H1 (cell line): Measurements from ENCODE around the gene MAP3K14. TPM values are rescaled to one million over a fixed set of nuclear protein-coding genes. Genes with fewer than 3 reads are reported as not detected.
A peak's percentile ranks its signal among the peaks of the same experiment; 100 is the strongest.

Experiments used
- CTCF ChIA-PET: fragments of 300-600 bp; sonication (Branson Sonifier 250); formaldehyde crosslinking; loops from one replicate; lab custom pipeline; 2021; ENCODE audit not compliant: partially characterized antibody; lab: Charles Lee
- POLR2A ChIA-PET: fragments of 300-600 bp; sonication (Branson Sonifier 250); formaldehyde crosslinking; loops from one replicate; lab custom pipeline; 2021; ENCODE audit warnings: inconsistent platforms; ENCODE audit not compliant: partially characterized antibody; lab: Charles Lee
- DNase-seq, 2 experiments: peaks; one replicate each; pipeline versions ENCODE4 v3.0.0 to v3.0.0-alpha.2; 2010 to 2022; ENCODE audit warnings: low spot score in 2 of 2, low read depth in 1 of 2, mixed read lengths in 1 of 2
- FAIRE-seq: peaks from 2 replicates; lab custom pipeline; 2011; peaks lifted over from hg19 to GRCh38; lab: Jason Lieb, UNC
- H2AFZ ChIP-seq: 2 replicates; pipeline ENCODE4 v1.8.1; 2012; ENCODE audit warnings: low read length, inconsistent platforms
- H2AK5ac ChIP-seq: 2 replicates; pipeline ENCODE4 v1.6.1; 2013; ENCODE audit warnings: low read depth, low read length
- H2BK120ac ChIP-seq: replicated peaks from 2 replicates; pipeline ENCODE3; 2013; ENCODE audit warnings: low read depth, low read length, inconsistent platforms
- H2BK12ac ChIP-seq: 2 replicates; pipeline ENCODE4 v1.6.1; 2013; ENCODE audit warnings: low read depth, low read length
- H2BK15ac ChIP-seq: 2 replicates; pipeline ENCODE4 v1.6.1; 2013; ENCODE audit warnings: low read length
- H2BK20ac ChIP-seq: 2 replicates; pipeline ENCODE4 v1.6.1; 2013; ENCODE audit warnings: low read length
- H2BK5ac ChIP-seq: 2 replicates; pipeline ENCODE4 v1.6.1; 2013; ENCODE audit warnings: low read depth, low read length
- H3K14ac ChIP-seq: 2 replicates; pipeline ENCODE4 v1.6.1; 2013; ENCODE audit warnings: inconsistent platforms; ENCODE audit not compliant: insufficient read length
- H3K18ac ChIP-seq: 2 replicates; pipeline ENCODE4 v1.6.1; 2013; ENCODE audit warnings: low read length; ENCODE audit errors: extremely low read depth
- H3K23ac ChIP-seq: 2 replicates; pipeline ENCODE4 v1.6.1; 2013; ENCODE audit warnings: inconsistent platforms; ENCODE audit not compliant: insufficient read length
- H3K23me2 ChIP-seq: 2 replicates; pipeline ENCODE4 v1.6.1; 2013; ENCODE audit warnings: low read depth, low read length
- H3K27ac ChIP-seq: 2 replicates; pipeline ENCODE4 v1.6.1; 2011; ENCODE audit warnings: low read depth, low read length, inconsistent platforms
- H3K27me3 ChIP-seq, 4 experiments: replicated peaks in 1 of 4; 1 replicate in 1 of 4; 2 replicates in 3 of 4; pipeline versions ENCODE4 v1.6.1 to v1.8.1; 2011 to 2013; ENCODE audit warnings: low read length in 3 of 4, mild to moderate bottlenecking in 3 of 4, inconsistent platforms in 2 of 4, mixed read lengths in 2 of 4, moderate library complexity in 1 of 4; ENCODE audit not compliant: control insufficient read depth in 3 of 4, insufficient read depth in 3 of 4; ENCODE audit errors: extremely low read depth in 1 of 4
- H3K36me3 ChIP-seq, 4 experiments: 2 replicates each; pipeline versions ENCODE4 v1.6.1 to v1.8.1; 2011 to 2013; ENCODE audit warnings: mild to moderate bottlenecking in 4 of 4, low read length in 3 of 4, moderate library complexity in 2 of 4, control low read depth in 1 of 4, inconsistent platforms in 1 of 4; ENCODE audit not compliant: insufficient read depth in 4 of 4, control insufficient read depth in 2 of 4
- H3K4ac ChIP-seq: replicated peaks from 2 replicates; pipeline ENCODE3; 2013; ENCODE audit warnings: low read length, low read depth, mixed read lengths, inconsistent platforms; ENCODE audit not compliant: insufficient read length
- H3K4me1 ChIP-seq, 4 experiments: replicated peaks in 1 of 4; 1 replicate in 1 of 4; 2 replicates in 3 of 4; pipeline versions ENCODE4 v1.6.1 to v1.8.1; 2011 to 2013; ENCODE audit warnings: low read length in 3 of 4, inconsistent platforms in 2 of 4, mixed read lengths in 1 of 4; ENCODE audit not compliant: insufficient read depth in 4 of 4, control insufficient read depth in 3 of 4
- H3K4me2 ChIP-seq, 2 experiments: 2 replicates each; pipeline versions ENCODE4 v1.6.1 to v1.8.1; 2011 to 2013; ENCODE audit warnings: low read depth in 2 of 2, low read length in 2 of 2, control low read depth in 1 of 2, inconsistent platforms in 1 of 2, mild to moderate bottlenecking in 1 of 2; ENCODE audit not compliant: insufficient read depth in 1 of 2
- H3K4me3 ChIP-seq, 4 experiments: fragments of 200-600, 300-600 bp in 1 of 4; sonication (generic), shearing (Covaris generic), sonication (Bioruptor Twin) in 1 of 4; 2 replicates each; pipeline versions ENCODE4 v1.5.1 to v1.8.1; 2011 to 2016; ENCODE audit warnings: low read length in 4 of 4, low read depth in 3 of 4, control low read depth in 2 of 4, inconsistent platforms in 2 of 4, mild to moderate bottlenecking in 2 of 4, mixed read lengths in 1 of 4, moderate library complexity in 1 of 4; ENCODE audit not compliant: insufficient read depth in 2 of 4; ENCODE audit errors: extremely low read depth in 1 of 4
- H3K56ac ChIP-seq: replicated peaks from 2 replicates; pipeline ENCODE3; 2013; ENCODE audit warnings: low read depth, mild to moderate bottlenecking, mixed read lengths, low read length, inconsistent platforms; ENCODE audit not compliant: insufficient read length
- H3K79me1 ChIP-seq: 2 replicates; pipeline ENCODE4 v1.6.1; 2013; ENCODE audit warnings: low read depth, low read length, control low read depth
- H3K79me2 ChIP-seq, 2 experiments: 2 replicates each; pipeline versions ENCODE4 v1.6.1 to v1.8.1; 2012 to 2013; ENCODE audit warnings: low read length in 2 of 2, mild to moderate bottlenecking in 2 of 2, inconsistent platforms in 1 of 2; ENCODE audit not compliant: insufficient read depth in 2 of 2, control insufficient read depth in 1 of 2
- H3K9ac ChIP-seq, 4 experiments: replicated peaks in 1 of 4; 1 replicate in 1 of 4; 2 replicates in 3 of 4; pipeline versions ENCODE4 v1.6.1 to v1.8.1; 2011 to 2013; ENCODE audit warnings: low read depth in 3 of 4, low read length in 3 of 4, control low read depth in 2 of 4, mild to moderate bottlenecking in 2 of 4, moderate library complexity in 2 of 4, inconsistent platforms in 1 of 4; ENCODE audit errors: extremely low read depth in 1 of 4
- H3K9me3 ChIP-seq, 2 experiments: 2 replicates each; pipeline versions ENCODE4 v1.6.1 to v1.8.1; 2012 to 2013; ENCODE audit warnings: mild to moderate bottlenecking in 2 of 2, moderate library complexity in 2 of 2, control low read depth in 1 of 2, inconsistent platforms in 1 of 2, low read depth in 1 of 2, low read length in 1 of 2, mixed read lengths in 1 of 2; ENCODE audit not compliant: insufficient read depth in 2 of 2
- H4K20me1 ChIP-seq, 2 experiments: replicated peaks in 1 of 2; 2 replicates each; pipeline versions ENCODE3 to v1.8.1; 2011 to 2013; ENCODE audit warnings: inconsistent platforms in 2 of 2, low read length in 2 of 2, mild to moderate bottlenecking in 1 of 2; ENCODE audit not compliant: insufficient read depth in 2 of 2, control insufficient read depth in 1 of 2
- H4K5ac ChIP-seq: 2 replicates; pipeline ENCODE4 v1.6.1; 2013; ENCODE audit warnings: low read length, low read depth, mixed read lengths, inconsistent platforms; ENCODE audit not compliant: insufficient read length
- H4K8ac ChIP-seq: 2 replicates; pipeline ENCODE4 v1.8.0; 2013; ENCODE audit warnings: mild to moderate bottlenecking, moderate library complexity, low read length, inconsistent platforms; ENCODE audit not compliant: insufficient read depth; ENCODE audit errors: extremely low read depth
- H4K91ac ChIP-seq: replicated peaks from 2 replicates; pipeline ENCODE3; 2013; ENCODE audit warnings: low read length, mixed read lengths, inconsistent platforms; ENCODE audit not compliant: insufficient read length
- CEBPB ChIP-seq: IDR thresholded peaks from 2 replicates; pipeline ENCODE4 v1.6.1; 2012; ENCODE audit warnings: low read depth, low read length
- GTF2F1 ChIP-seq: IDR thresholded peaks from 2 replicates; pipeline ENCODE4 v1.6.1; 2012; ENCODE audit warnings: low read depth, low read length, improper control_type of control experiment, borderline replicate concordance
- NANOG ChIP-seq: IDR thresholded peaks from 2 replicates; pipeline ENCODE4 v1.6.1; 2011; ENCODE audit warnings: low read length, low read depth, mild to moderate bottlenecking, inconsistent platforms; ENCODE audit not compliant: insufficient read depth, poor library complexity, severe bottlenecking
- POLR2AphosphoS5 ChIP-seq: IDR thresholded peaks from 2 replicates; pipeline ENCODE4 v1.6.1; 2011; ENCODE audit warnings: low read depth, low read length
- RXRA ChIP-seq: IDR thresholded peaks from 2 replicates; pipeline ENCODE4 v1.6.1; 2011; ENCODE audit warnings: low read depth, mild to moderate bottlenecking, low read length, moderate library complexity; ENCODE audit not compliant: insufficient read depth
- SIRT6 ChIP-seq: IDR thresholded peaks from one replicate; pipeline ENCODE4 v1.7.1; 2012; ENCODE audit warnings: low read length, inconsistent platforms
- SP1 ChIP-seq: IDR thresholded peaks from 2 replicates; pipeline ENCODE4 v1.6.1; 2011; ENCODE audit warnings: low read depth, low read length
- TAF1 ChIP-seq: IDR thresholded peaks from 2 replicates; pipeline ENCODE4 v1.6.1; 2011; ENCODE audit warnings: mild to moderate bottlenecking, low read depth, low read length
- WGBS, 2 experiments: shearing (Covaris generic) in 1 of 2; methylation state at CpG; one replicate each; pipeline versions ENCODE4 v1.1.6 to v1.1.7; 2013 to 2015; ENCODE audit warnings: low lambda C conversion rate in 2 of 2, mixed read lengths in 2 of 2, inconsistent platforms in 1 of 2, low coverage in 1 of 2, missing lambda C conversion rate in 1 of 2; ENCODE audit not compliant: insufficient replicate concordance in 2 of 2, insufficient coverage in 1 of 2, insufficient read length in 1 of 2; ENCODE audit errors: extremely low coverage in 1 of 2, missing lambda C conversion rate in 1 of 2; 5-methylcytosine and 5-hydroxymethylcytosine counted together
- polyA plus RNA-seq, 7 experiments: library from polyadenylated mRNA; depleted of rRNA in 3 of 7; stranded (reverse) in 5 of 7; unstranded in 2 of 7; fragments of >200 nt in 5 of 7; fragments of 200-250 nt in 2 of 7; gene quantifications; 1 replicate in 5 of 7; 2 replicates in 1 of 7; 4 replicates in 1 of 7; pipeline versions ENCODE4 v1.2.1 to v1.2.3, GENCODE V29; 2011 to 2013; ENCODE audit warnings: missing spikeins in 2 of 7, mixed read lengths in 2 of 7
- total RNA-seq: library from RNA; stranded (reverse); fragmentation: NEBNext Ultra II Directional; extraction: Animal tissue kit (Norgen Biotek cat#: 25700); gene quantifications from 2 replicates; pipeline ENCODE4 v1.2.1, GENCODE V29; 2021
- TF ChIP-seq, protein P1 (sequence below), 3 experiments: IDR thresholded peaks; 1 replicate in 2 of 3; 2 replicates in 1 of 3; pipeline versions ENCODE4 v1.5.1 to v1.6.1; 2011; ENCODE audit warnings: low read length in 3 of 3, mild to moderate bottlenecking in 3 of 3, inconsistent platforms in 2 of 3, low read depth in 1 of 3, moderate library complexity in 1 of 3; ENCODE audit not compliant: insufficient read depth in 1 of 3; ENCODE audit errors: control extremely low read depth in 1 of 3

The MAP3K14 gene
- total and polyA plus RNA-seq, 2 of the 8 experiments (the other 6 are each of a cell fraction or from before 2014, with no cell fraction given): 5.2 to 6.1 TPM

DNA sequence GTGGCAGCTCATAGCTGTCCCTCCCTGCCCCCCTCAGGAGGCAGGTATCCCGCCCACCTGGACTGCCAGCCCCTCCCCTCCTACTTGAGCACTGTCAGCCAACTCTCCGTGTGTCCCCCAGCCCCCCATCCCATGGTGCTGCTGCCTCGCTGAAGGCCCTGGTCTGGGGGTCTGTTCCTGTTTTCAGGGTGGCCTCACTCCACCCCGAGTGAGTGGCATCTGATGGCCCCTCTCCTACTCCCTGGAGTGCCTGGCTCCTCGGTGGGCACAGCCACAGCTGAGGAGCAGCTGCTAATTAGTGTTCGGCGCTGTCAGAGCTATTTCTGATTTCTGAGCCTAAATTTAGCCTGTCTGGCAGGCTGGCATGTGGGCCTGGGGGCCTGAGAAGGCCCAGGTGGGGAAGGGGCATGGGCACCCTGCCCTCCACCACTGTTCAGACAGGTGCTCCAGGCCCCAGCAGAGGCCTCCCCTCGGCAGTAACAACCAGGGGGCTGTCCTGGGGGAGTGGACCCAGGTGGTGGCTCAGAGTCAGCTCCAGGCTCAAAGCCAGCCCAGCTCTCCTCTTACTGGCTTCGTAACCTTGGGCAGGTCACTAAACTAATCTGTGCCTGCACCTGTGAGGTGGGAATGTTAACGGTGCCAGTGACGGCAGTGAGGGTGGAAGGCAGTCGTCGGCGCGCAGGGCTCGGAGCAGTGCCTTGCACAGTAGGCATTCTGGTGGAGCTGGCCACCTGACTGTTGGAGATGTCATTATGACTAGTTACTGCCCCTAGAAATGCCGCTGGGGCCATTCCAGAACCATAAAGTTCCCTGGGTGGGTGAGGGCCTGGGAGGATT, 88.7 kb downstream of the MAP3K14 start:
- TF ChIP-seq NANOG (no peak), SIRT6 (no peak), GTF2F1 (no peak), POLR2AphosphoS5 (no peak), SP1 (no peak), TAF1 (no peak), CEBPB (no peak), RXRA (no peak)
- TF ChIP-seq, protein P1, sequence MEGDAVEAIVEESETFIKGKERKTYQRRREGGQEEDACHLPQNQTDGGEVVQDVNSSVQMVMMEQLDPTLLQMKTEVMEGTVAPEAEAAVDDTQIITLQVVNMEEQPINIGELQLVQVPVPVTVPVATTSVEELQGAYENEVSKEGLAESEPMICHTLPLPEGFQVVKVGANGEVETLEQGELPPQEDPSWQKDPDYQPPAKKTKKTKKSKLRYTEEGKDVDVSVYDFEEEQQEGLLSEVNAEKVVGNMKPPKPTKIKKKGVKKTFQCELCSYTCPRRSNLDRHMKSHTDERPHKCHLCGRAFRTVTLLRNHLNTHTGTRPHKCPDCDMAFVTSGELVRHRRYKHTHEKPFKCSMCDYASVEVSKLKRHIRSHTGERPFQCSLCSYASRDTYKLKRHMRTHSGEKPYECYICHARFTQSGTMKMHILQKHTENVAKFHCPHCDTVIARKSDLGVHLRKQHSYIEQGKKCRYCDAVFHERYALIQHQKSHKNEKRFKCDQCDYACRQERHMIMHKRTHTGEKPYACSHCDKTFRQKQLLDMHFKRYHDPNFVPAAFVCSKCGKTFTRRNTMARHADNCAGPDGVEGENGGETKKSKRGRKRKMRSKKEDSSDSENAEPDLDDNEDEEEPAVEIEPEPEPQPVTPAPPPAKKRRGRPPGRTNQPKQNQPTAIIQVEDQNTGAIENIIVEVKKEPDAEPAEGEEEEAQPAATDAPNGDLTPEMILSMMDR (IDR thresholded peaks at IDR 0.05; ENCODE audit: control extremely low read depth in 1 of 3, insufficient read depth in 1 of 3, low read depth in 1 of 3, low read length in 3 of 3): no peak
- no peak overlapping the region; a peak in 1 of 7 replicates for H3K9ac ChIP-seq
- no peak for DNase-seq
- peak overlapping the region; percentile 87 for H4K91ac ChIP-seq
- no peak overlapping the region for H3K18ac ChIP-seq
- H3K79me2 ChIP-seq: no peaks in the 10 kb centered on the region
- peaks cover 5 to 33% (median 20%) of the 10 kb centered on the region in 4 experiments for H3K4me1 ChIP-seq
- no peaks in the 10 kb centered on the region for H3K79me1 ChIP-seq
- no peaks in the 10 kb centered on the region for H3K36me3 ChIP-seq
- H3K27ac ChIP-seq: no peak overlapping the region
- no peaks in the 10 kb centered on the region for H3K23me2 ChIP-seq
- 84% methylated on average over 17 of the region's 17 CpGs; no CpG with 5 or more reads in 1 of the 2 experiments for WGBS, 2 experiments
- H3K4me3 ChIP-seq: no peak overlapping the region
- 0 out of 2 replicates have a peak overlapping the region, but pooled peaks have one; percentile 4 for H4K8ac ChIP-seq
- ChIA-PET POLR2A (interaction anchor here (0.7 to 2.8 kb wide), 5 partner anchors 20 to 79 kb away, joined by 3 to 17 read pairs (median 4); partner anchors contain the start of gene HEXIM1), CTCF (interaction anchor here (0.5 to 22.1 kb wide), 8 partner anchors 6 to 158 kb away, joined by 3 to 362 read pairs (median 7); partner anchors contain the start of gene FMNL1)
- H2BK15ac ChIP-seq: peak overlapping the region; percentile 66; the same call in 1 of the 2 replicates
- no peak overlapping the region for H2AFZ ChIP-seq
- H2BK5ac ChIP-seq: peak overlapping the region; percentile 68; the same call in 1 of the 2 replicates
- peak overlapping the region; percentile 89; the same call in 1 of the 2 replicates for H2BK20ac ChIP-seq
- no peak overlapping the region for H3K14ac ChIP-seq
- H4K20me1 ChIP-seq: no peaks in the 10 kb centered on the region
- peak overlapping the region; percentile 57 for H3K4ac ChIP-seq
- no peaks in the 10 kb centered on the region for H3K9me3 ChIP-seq
- no peak for FAIRE-seq
- peak overlapping the region; percentile 91; the same call in 1 of the 2 replicates for H2AK5ac ChIP-seq
- peak overlapping the region; percentile 94; the same call in 1 of the 2 replicates for H2BK12ac ChIP-seq
- peaks cover 1 to 10% (median 6%) of the 10 kb centered on the region in 4 experiments; a peak in 6 of 7 replicates for H3K27me3 ChIP-seq
- H4K5ac ChIP-seq: no peak overlapping the region
- H3K56ac ChIP-seq: no peak overlapping the region
- H2BK120ac ChIP-seq: no peak overlapping the region
- H3K23ac ChIP-seq: no peak overlapping the region
- H3K4me2 ChIP-seq: 0 out of 4 replicates have a peak overlapping the region, but pooled peaks of 1 of the 2 experiments have one; percentile 18
